ENCODE measurements around the gene NUB1.

The NUB1 gene

GRCh38 chr7:151316896-151317295 is 24.7 kb upstream of the NUB1 start:
- peaks cover 0 to 2% of the 10 kb centered on the region in 2 donors for H3K36me3 ChIP-seq (replicated peaks in 1 of 2; ENCODE audit: control insufficient read depth in 2 of 2, insufficient read depth in 2 of 2, low read length in 2 of 2)
- no peak overlapping the region for H3K9ac ChIP-seq (ENCODE audit: low read depth, low read length, poor library complexity)
- DNase-seq (ENCODE audit: low spot score) = no peak
- H2BK5ac ChIP-seq (ENCODE audit: low read length) = no peak overlapping the region
- H3K4ac ChIP-seq (ENCODE audit: low read length) = no peak overlapping the region
- no CpG with 5 or more reads among the region's 11 CpGs for WGBS, 2 donors (ENCODE audit: extremely low coverage in 2 of 2, insufficient read length in 2 of 2, insufficient replicate concordance in 1 of 2)
- H4K91ac ChIP-seq (ENCODE audit: low read depth, low read length, poor library complexity) = no peak overlapping the region
- no peak overlapping the region for H2BK120ac ChIP-seq (ENCODE audit: low read depth, low read length)
- peaks cover 0 to 5% (median 2%) of the 10 kb centered on the region in 3 experiments for H3K27me3 ChIP-seq (ENCODE audit: control insufficient read depth in 3 of 3, insufficient read depth in 3 of 3, low read depth in 1 of 3, low read length in 3 of 3)
- no peak overlapping the region for H3K23ac ChIP-seq (ENCODE audit: low read depth, low read length, poor library complexity)
- no peak overlapping the region for H2AFZ ChIP-seq (ENCODE audit: low read length)
- H3K9me3 ChIP-seq (replicated peaks in 1 of 2; ENCODE audit: control insufficient read depth in 2 of 2, insufficient read depth in 1 of 2, low read depth in 1 of 2, low read length in 2 of 2) = peaks cover 25 to 36% of the 10 kb centered on the region in 2 donors
- H3K14ac ChIP-seq (ENCODE audit: low read length) = no peak overlapping the region
- no peak overlapping the region for H2AK5ac ChIP-seq (ENCODE audit: low read depth, low read length)
- H2BK15ac ChIP-seq (ENCODE audit: low read length) = no peak overlapping the region
- H3K79me1 ChIP-seq (ENCODE audit: low read depth, low read length) = no peaks in the 10 kb centered on the region
- H3K4me1 ChIP-seq (ENCODE audit: control insufficient read depth in 2 of 2, insufficient read depth in 1 of 2, low read depth in 1 of 2, low read length in 2 of 2) = no peaks in the 10 kb centered on the region
- no peak overlapping the region for H3K27ac ChIP-seq (replicated peaks; ENCODE audit: low read length)
- no peak overlapping the region for H3K18ac ChIP-seq (ENCODE audit: low read length)
- H4K8ac ChIP-seq (ENCODE audit: low read depth, low read length) = no peak overlapping the region
- no peak overlapping the region for H2BK12ac ChIP-seq (ENCODE audit: low read length)
- H3K4me3 ChIP-seq (ENCODE audit: low read length in 2 of 2) = no peak overlapping the region
- H3K4me2 ChIP-seq (ENCODE audit: insufficient read depth, low read length, poor library complexity, severe bottlenecking) = no peak overlapping the region

- no peak overlapping the region for H2AFZ ChIP-seq (ENCODE audit: low read length)
- H2BK15ac ChIP-seq (ENCODE audit: low read length) = no peak overlapping the region
- H3K27me3 ChIP-seq (ENCODE audit: control insufficient read depth in 3 of 3, insufficient read depth in 3 of 3, low read depth in 1 of 3, low read length in 3 of 3) = peaks cover 0 to 5% (median 0%) of the 10 kb centered on the region in 3 experiments
- no peak overlapping the region for H2AK5ac ChIP-seq (ENCODE audit: low read depth, low read length)
- no peak overlapping the region for H2BK120ac ChIP-seq (ENCODE audit: low read depth, low read length)
- no peak overlapping the region for H3K4me3 ChIP-seq (ENCODE audit: low read length in 2 of 2)
- H3K36me3 ChIP-seq (replicated peaks in 1 of 2; ENCODE audit: control insufficient read depth in 2 of 2, insufficient read depth in 2 of 2, low read length in 2 of 2) = no peaks in the 10 kb centered on the region
- DNase-seq (ENCODE audit: low spot score) = no peak
- H4K91ac ChIP-seq (ENCODE audit: low read depth, low read length, poor library complexity) = no peak overlapping the region
- no peak overlapping the region for H3K14ac ChIP-seq (ENCODE audit: low read length)
- no peak overlapping the region for H3K4ac ChIP-seq (ENCODE audit: low read length)
- H3K27ac ChIP-seq (replicated peaks; ENCODE audit: low read length) = no peak overlapping the region
- no peak overlapping the region for H2BK12ac ChIP-seq (ENCODE audit: low read length)
- no peaks in the 10 kb centered on the region for H3K4me1 ChIP-seq (ENCODE audit: control insufficient read depth in 2 of 2, insufficient read depth in 1 of 2, low read depth in 1 of 2, low read length in 2 of 2)
- H3K79me1 ChIP-seq (ENCODE audit: low read depth, low read length) = no peaks in the 10 kb centered on the region
- no CpG with 5 or more reads among the region's 4 CpGs for WGBS, 2 donors (ENCODE audit: extremely low coverage in 2 of 2, insufficient read length in 2 of 2, insufficient replicate concordance in 1 of 2)
- H3K4me2 ChIP-seq (ENCODE audit: insufficient read depth, low read length, poor library complexity, severe bottlenecking) = no peak overlapping the region
- H3K9me3 ChIP-seq (replicated peaks in 1 of 2; ENCODE audit: control insufficient read depth in 2 of 2, insufficient read depth in 1 of 2, low read depth in 1 of 2, low read length in 2 of 2) = peaks cover 28% of the 10 kb centered on the region in 2 donors
- H4K8ac ChIP-seq (ENCODE audit: low read depth, low read length) = no peak overlapping the region
- H2BK5ac ChIP-seq (ENCODE audit: low read length) = no peak overlapping the region
- no peak overlapping the region for H3K9ac ChIP-seq (ENCODE audit: low read depth, low read length, poor library complexity)
- H3K23ac ChIP-seq (ENCODE audit: low read depth, low read length, poor library complexity) = no peak overlapping the region
- no peak overlapping the region for H3K18ac ChIP-seq (ENCODE audit: low read length)
Observed at GRCh38 chr7:151317936-151318335, 23.7 kb upstream of the NUB1 start.

DNA sequence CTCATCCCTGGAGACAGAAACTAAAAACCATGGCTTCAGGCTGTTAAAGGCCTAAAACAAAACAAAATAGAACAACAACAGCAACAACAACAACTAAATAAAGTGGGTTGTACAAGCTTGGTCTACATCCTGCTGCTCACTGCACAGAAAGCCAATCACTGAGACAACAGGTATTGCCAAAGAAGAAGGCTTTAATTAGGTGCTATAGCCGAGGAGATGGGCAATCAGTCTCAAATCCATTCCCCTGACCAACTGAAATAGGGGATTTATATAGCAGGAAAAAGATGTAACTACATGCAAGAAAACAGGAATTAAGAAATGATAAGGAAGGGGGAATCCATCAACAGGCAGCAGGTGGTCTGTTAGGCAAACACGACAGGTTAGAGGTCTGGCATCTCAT is 22.4 kb upstream of the NUB1 start:
- H3K79me1 ChIP-seq (ENCODE audit: low read depth, low read length) = no peaks in the 10 kb centered on the region
- H3K4me1 ChIP-seq (ENCODE audit: control insufficient read depth in 2 of 2, insufficient read depth in 1 of 2, low read depth in 1 of 2, low read length in 2 of 2) = no peaks in the 10 kb centered on the region
- H2BK15ac ChIP-seq (ENCODE audit: low read length) = no peak overlapping the region
- no peak overlapping the region for H3K27ac ChIP-seq (replicated peaks; ENCODE audit: low read length)
- WGBS, 2 donors (ENCODE audit: extremely low coverage in 2 of 2, insufficient read length in 2 of 2, insufficient replicate concordance in 1 of 2) = no CpG with 5 or more reads among the region's 2 CpGs
- H3K27me3 ChIP-seq (ENCODE audit: control insufficient read depth in 3 of 3, insufficient read depth in 3 of 3, low read depth in 1 of 3, low read length in 3 of 3) = peaks cover 0 to 5% (median 0%) of the 10 kb centered on the region in 3 experiments
- H2AFZ ChIP-seq (ENCODE audit: low read length) = no peak overlapping the region
- peaks cover 24 to 28% of the 10 kb centered on the region in 2 donors for H3K9me3 ChIP-seq (replicated peaks in 1 of 2; ENCODE audit: control insufficient read depth in 2 of 2, insufficient read depth in 1 of 2, low read depth in 1 of 2, low read length in 2 of 2)
- H3K4me2 ChIP-seq (ENCODE audit: insufficient read depth, low read length, poor library complexity, severe bottlenecking) = no peak overlapping the region
- H2AK5ac ChIP-seq (ENCODE audit: low read depth, low read length) = no peak overlapping the region
- H2BK12ac ChIP-seq (ENCODE audit: low read length) = no peak overlapping the region
- H3K9ac ChIP-seq (ENCODE audit: low read depth, low read length, poor library complexity) = no peak overlapping the region
- H3K36me3 ChIP-seq (replicated peaks in 1 of 2; ENCODE audit: control insufficient read depth in 2 of 2, insufficient read depth in 2 of 2, low read length in 2 of 2) = no peaks in the 10 kb centered on the region
- no peak overlapping the region for H4K91ac ChIP-seq (ENCODE audit: low read depth, low read length, poor library complexity)
- H3K14ac ChIP-seq (ENCODE audit: low read length) = no peak overlapping the region
- no peak overlapping the region for H4K8ac ChIP-seq (ENCODE audit: low read depth, low read length)
- no peak overlapping the region for H3K23ac ChIP-seq (ENCODE audit: low read depth, low read length, poor library complexity)
- no peak overlapping the region for H2BK5ac ChIP-seq (ENCODE audit: low read length)
- no peak overlapping the region for H2BK120ac ChIP-seq (ENCODE audit: low read depth, low read length)
- DNase-seq (ENCODE audit: low spot score) = no peak
- no peak overlapping the region for H3K18ac ChIP-seq (ENCODE audit: low read length)
- no peak overlapping the region for H3K4ac ChIP-seq (ENCODE audit: low read length)
- H3K4me3 ChIP-seq (ENCODE audit: low read length in 2 of 2) = no peak overlapping the region

GRCh38 chr7:151320263-151320845 is 21.3 kb upstream of the NUB1 start:
- Histone ChIP-seq H3K79me1 (ENCODE audit: low read depth, low read length) (no peaks in the 10 kb centered on the region), H3K4me2 (ENCODE audit: insufficient read depth, low read length, poor library complexity, severe bottlenecking) (no peak overlapping the region), H3K18ac (ENCODE audit: low read length) (no peak overlapping the region), H3K27me3 (ENCODE audit: control insufficient read depth in 3 of 3, insufficient read depth in 3 of 3, low read depth in 1 of 3, low read length in 3 of 3) (peaks cover 0 to 5% (median 0%) of the 10 kb centered on the region in 3 experiments), H2BK12ac (ENCODE audit: low read length) (no peak overlapping the region), H3K27ac (replicated peaks; ENCODE audit: low read length) (no peak overlapping the region), H2BK5ac (ENCODE audit: low read length) (no peak overlapping the region), H3K9me3 (replicated peaks in 1 of 2; ENCODE audit: control insufficient read depth in 2 of 2, insufficient read depth in 1 of 2, low read depth in 1 of 2, low read length in 2 of 2) (peaks cover 24 to 28% of the 10 kb centered on the region in 2 donors), H2BK120ac (ENCODE audit: low read depth, low read length) (no peak overlapping the region), H4K91ac (ENCODE audit: low read depth, low read length, poor library complexity) (no peak overlapping the region), H3K4me1 (ENCODE audit: control insufficient read depth in 2 of 2, insufficient read depth in 1 of 2, low read depth in 1 of 2, low read length in 2 of 2) (no peaks in the 10 kb centered on the region), H2BK15ac (ENCODE audit: low read length) (no peak overlapping the region), H3K36me3 (replicated peaks in 1 of 2; ENCODE audit: control insufficient read depth in 2 of 2, insufficient read depth in 2 of 2, low read length in 2 of 2) (no peaks in the 10 kb centered on the region), H3K23ac (ENCODE audit: low read depth, low read length, poor library complexity) (no peak overlapping the region), H2AFZ (ENCODE audit: low read length) (no peak overlapping the region), H3K4me3 (ENCODE audit: low read length in 2 of 2) (peak overlapping the region in 1 of 2 donors; percentile 19), H3K9ac (ENCODE audit: low read depth, low read length, poor library complexity) (no peak overlapping the region), H4K8ac (ENCODE audit: low read depth, low read length) (no peak overlapping the region), H2AK5ac (ENCODE audit: low read depth, low read length) (no peak overlapping the region), H3K4ac (ENCODE audit: low read length) (no peak overlapping the region), H3K14ac (ENCODE audit: low read length) (no peak overlapping the region)
- no CpG with 5 or more reads among the region's 5 CpGs for WGBS, 2 donors (ENCODE audit: extremely low coverage in 2 of 2, insufficient read length in 2 of 2, insufficient replicate concordance in 1 of 2)
- DNase-seq (ENCODE audit: low spot score) = no peak

All from neuronal stem cell (in vitro differentiated cells).